Left renal cortex interstitium (tissue), 4 donors: Measurements from ENCODE around the gene ALDH1A1. TPM values are rescaled to one million over a fixed set of nuclear protein-coding genes. Genes with fewer than 3 reads are reported as not detected.

Source experiments
- DNase-seq, 4 donors: peaks; one replicate each; pipeline ENCODE4 v3.0.0-alpha.2; 2013; ENCODE audit warnings: low read depth in 4 of 4, low spot score in 2 of 4, missing footprints in 1 of 4
- polyA plus RNA-seq, 4 donors: library from polyadenylated mRNA; unstranded; fragments of 120-200 nt; gene quantifications; one replicate each; pipeline ENCODE4 v1.2.1, GENCODE V29; 2013; ENCODE audit not compliant: insufficient read length in 4 of 4

The ALDH1A1 gene
- polyA plus RNA-seq, 4 donors, result 232 to 326 (median 265) TPM

- DNase-seq, result no peak
Measured at GRCh38 chr9:72898784-72899733, 53.8 kb downstream of the ALDH1A1 start.

DNA sequence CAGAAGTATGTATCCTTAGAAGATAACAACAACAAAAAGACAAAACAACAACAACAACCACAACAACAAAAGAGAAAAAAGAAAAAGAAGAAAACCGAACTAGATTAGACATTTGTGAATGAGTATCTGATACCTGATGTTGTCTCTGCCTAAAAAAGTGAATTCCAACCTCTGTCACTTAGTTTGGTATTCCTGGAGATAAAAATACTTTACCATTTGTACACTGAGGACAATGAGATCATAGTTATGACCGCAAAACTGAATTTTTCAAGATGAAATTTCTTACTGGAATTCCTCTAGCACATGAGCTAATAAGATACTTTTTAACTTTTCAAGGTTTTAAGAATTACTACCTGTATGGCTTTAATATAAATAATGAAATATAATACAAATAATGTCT is 54.5 kb downstream of the ALDH1A1 start:
- no peak for DNase-seq

GRCh38 chr9:72897069-72897649 is 55.7 kb downstream of the ALDH1A1 start:
- no peak for DNase-seq

DNA sequence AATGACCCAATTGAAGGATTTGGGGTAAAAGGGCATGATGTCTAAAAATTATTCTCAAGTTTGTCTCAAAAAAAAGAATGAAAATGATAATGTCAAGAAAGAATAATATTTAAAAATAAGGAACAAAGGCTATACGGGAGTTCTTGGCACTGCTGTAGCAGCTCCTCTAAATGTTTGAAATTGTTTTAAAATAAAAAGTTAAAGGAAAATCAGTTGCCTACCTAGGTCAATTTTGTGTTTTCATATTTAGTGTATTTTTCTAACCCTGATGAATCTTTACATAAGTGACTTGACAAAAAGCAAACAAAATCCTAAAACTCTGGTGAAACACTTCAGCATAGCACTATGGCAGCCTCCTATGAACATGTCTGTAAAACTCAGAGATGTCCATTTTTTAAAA is 56.4 kb downstream of the ALDH1A1 start:
- DNase-seq, result no peak

GRCh38 chr9:72895122-72895521 is 57.7 kb downstream of the ALDH1A1 start:
- DNase-seq, result no peak

DNA sequence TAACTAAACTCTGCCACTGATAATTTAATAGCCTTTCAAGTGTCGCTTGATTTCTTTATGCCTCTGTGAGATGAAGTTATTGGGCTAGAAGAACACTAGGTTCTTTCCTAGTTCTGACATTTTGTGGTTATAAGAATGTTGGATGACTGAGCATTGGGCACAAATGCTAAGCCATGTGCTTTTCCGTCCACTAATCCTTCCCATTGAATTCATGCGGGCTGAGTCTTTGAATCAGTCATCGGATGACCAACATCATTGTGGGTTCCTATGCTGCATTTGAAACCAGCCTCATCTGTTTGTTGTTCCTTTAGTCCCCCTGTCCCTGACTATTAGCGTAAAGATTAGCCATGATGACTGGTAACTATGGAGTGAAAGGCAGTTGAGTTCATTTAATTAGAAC is 58.5 kb downstream of the ALDH1A1 start:
- no peak for DNase-seq

DNA sequence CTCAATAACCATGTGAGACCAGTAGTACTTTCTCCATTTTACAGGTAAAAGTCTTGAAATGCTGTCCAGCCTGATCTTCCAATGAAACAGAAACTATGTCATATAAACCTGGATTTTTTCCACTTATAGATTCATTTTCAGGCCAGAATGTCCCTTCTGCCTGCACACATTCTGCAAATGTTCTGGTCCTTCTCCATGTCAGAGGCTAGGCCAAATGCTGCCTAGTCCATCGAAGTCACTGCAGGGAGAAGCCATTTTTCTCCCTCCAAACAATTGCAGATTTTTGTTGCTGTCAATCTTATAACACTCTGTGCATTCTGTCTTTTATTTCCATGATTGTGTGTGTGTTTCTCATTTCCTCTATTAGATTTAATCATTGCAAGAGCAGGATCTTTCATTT is 59.4 kb downstream of the ALDH1A1 start:
- DNase-seq, result no peak

DNA sequence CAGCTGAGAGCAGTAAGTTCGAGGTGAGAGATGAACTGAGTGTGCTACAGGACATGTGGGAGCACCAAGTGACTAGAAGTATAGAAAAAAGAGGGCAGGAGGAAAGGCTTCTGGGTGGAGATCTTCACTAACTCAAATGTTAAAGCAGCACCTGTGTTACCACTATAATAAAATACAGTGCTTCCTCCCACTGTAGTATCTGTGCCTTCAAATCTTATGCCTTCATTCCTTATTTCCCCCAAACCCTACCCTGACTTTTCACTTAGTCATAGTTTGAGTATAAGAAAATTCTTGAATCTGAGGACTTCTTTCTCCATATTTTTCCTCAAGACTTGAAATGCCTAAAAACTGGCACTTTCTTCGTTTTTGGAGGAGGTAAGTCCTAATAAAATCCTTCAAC is 61.8 kb downstream of the ALDH1A1 start:
- DNase-seq, result no peak

GRCh38 chr9:72888943-72889342 is 63.9 kb downstream of the ALDH1A1 start:
- no peak for DNase-seq

- DNase-seq, result no peak
Measured at GRCh38 chr9:72888067-72888466, 64.8 kb downstream of the ALDH1A1 start.

- DNase-seq, result no peak
Measured at GRCh38 chr9:72886386-72886785, 66.5 kb downstream of the ALDH1A1 start.

DNA sequence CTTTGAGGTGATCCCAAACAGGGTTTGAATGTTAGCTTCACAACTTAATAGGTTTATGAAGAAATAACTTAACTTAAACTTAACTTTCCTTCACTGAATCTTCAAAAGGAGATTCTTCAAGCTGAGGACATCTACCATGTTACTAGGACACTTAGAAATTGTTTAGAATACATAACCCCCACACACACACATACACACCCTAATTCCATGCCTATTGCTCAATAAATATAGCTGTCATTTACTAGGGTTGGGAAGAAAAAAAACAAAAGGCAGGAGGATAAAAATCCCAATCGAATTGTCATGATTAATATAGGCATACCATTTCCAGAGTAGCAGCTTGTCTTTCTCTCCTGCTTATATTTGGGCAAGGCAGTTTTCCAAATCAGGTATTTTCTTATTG is 68.3 kb downstream of the ALDH1A1 start:
- DNase-seq, result no peak

DNA sequence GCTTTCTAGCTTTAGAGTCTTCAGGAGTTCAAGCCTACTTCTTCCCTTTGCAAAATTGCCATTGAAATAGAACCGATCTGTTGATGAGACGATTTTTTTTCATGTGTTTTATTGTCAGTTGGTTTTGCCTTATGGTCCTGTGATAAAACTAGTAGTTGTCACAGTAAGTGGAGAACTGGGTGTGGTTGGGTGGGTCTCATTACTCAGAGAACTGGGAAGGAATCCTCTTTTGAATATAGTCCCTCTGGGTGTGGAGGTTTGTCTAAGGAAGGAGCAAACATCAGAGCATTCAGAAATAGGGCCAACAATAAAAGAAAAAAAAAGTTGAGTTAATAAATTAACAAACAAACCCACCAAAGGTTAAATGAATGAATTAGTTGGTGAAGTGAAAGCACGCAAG is 69.0 kb downstream of the ALDH1A1 start:
- DNase-seq, result no peak

DNA sequence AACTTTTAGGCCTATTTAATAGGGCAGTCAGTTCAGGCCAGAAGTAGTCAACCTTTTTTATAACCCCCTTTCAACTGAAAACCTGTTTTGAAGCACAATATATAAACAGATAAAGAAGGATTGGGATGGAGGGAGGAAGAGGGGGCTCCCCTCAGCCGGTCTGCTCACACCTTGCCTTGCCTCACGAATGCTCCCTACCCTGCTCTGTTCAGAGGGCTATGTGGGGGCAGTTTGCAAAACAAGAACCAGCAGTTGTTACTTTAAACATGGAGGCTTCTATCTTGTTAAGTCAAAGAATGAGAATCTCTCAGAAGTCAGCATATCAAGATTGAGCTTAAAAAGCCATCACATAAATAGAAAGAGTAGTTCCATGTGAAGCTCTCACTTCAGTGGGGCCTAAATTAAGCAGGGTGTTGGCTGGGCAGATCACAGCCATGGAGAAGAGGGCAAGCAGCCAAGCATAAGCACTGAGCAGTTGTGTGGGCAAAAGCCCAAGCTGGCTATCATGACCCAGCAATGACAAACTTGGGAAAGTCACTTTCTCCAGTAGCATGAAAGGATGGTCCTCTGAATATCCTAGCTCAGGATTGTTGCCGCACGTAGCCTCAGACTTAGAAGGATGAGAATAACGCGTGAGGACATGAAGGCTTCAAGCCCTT is 70.6 kb downstream of the ALDH1A1 start:
- no peak for DNase-seq

DNA sequence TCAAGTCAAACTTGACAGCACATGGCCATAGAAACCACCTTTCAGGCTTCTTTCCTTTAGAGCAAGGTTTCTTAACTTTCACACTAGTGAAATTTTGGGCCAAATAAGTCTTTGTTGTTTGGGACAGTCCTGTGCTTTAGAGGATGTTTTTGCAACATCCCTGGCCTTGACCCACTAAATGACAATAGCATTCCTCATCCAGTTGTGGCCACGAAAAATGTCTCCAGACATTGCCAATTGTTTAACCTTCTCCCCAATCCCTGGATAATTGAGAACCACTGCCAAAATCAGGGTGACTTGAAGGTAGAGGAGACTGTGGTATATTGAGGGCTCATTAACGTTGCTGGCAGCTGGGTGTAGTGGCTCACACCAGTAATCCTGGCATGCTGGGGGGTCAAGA is 72.0 kb downstream of the ALDH1A1 start:
- no peak for DNase-seq

GRCh38 chr9:72875221-72875620 is 77.6 kb downstream of the ALDH1A1 start:
- no peak for DNase-seq

DNA sequence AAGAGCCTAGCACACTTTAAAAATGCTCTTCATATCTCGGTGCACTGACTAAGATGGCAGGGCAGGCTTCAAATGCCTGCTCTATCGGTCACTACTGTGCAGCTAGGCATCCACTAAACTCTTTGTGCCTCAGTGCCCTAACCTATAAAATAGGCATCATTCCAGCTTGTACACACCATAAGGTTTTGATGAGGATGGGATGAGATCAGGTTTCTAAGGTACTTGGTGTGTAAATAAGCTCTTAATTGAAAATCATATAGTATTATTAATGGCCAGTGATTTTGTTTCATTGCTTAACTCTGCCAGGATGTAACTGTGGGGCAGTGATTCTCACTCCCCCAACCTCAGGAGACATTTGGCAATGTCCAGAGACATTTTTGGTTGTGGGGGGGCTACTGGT is 78.5 kb downstream of the ALDH1A1 start:
- DNase-seq, result no peak

GRCh38 chr9:72873456-72873855 is 79.4 kb downstream of the ALDH1A1 start:
- no peak for DNase-seq

GRCh38 chr9:72872718-72873117 is 80.1 kb downstream of the ALDH1A1 start:
- DNase-seq, result no peak

GRCh38 chr9:72871685-72872084 is 81.2 kb downstream of the ALDH1A1 start:
- DNase-seq, result no peak

- no peak for DNase-seq
Measured at GRCh38 chr9:72864327-72864726, 88.5 kb downstream of the ALDH1A1 start.
